IPS-NIHi11 (cell line): Measurements from ENCODE around the gene ADGRL4.
"Not testable (repeated sequence)": the region's sequence is repeated elsewhere in the genome, so short reads cannot be mapped to it uniquely, and the experiment has no call there.

Experiments used
- DNase-seq: peaks from one replicate; pipeline ENCODE4 v3.0.0; 2012; ENCODE audit warnings: mixed read lengths, low spot score

ADGRL4 gene

DNA sequence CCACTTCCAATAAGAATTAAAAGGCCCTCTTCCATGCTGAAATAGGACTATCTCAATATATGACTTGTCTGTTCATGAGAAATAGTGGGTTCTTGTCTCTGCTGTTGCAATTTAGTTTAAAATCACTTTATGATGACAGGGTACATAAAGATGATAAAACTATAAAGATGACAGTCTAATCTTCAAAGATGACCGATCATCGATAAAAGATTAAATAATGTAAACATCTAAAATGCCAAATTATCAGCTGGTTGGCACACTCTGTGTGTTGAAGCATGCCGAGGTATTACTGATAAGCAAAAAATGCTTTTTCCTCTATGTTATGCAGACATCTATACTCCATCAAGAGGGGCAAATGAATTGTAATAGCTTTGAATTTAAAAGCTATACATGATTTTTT lies 89.5 kb downstream of the ADGRL4 start:
- no peak for DNase-seq

DNA sequence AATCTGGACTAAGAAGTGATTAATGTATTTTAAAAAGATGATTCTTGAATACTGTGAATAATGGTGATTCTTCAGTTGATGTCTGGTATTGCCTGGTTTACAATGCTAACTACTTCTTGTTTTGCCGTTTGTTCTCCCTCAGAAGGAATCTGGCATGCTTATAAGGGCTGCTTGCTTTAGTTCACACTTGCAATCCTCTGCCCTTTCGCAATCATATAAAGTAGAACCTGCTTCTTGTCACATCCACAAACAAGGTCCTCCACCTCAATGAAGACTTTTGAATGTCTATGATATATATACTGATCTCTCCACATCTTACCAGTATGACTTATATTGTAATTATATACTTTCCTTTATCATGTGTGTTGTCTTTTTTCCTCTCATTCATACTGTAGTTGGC lies 92.6 kb downstream of the ADGRL4 start:
- no peak for DNase-seq

GRCh38 chr1:78911956-78912880 lies 94.3 kb downstream of the ADGRL4 start:
- no peak for DNase-seq

- no peak for DNase-seq
Observed at GRCh38 chr1:78902641-78903040, 103.9 kb downstream of the ADGRL4 start.

GRCh38 chr1:78894811-78895210 lies 111.7 kb downstream of the ADGRL4 start:
- DNase-seq = no peak

DNA sequence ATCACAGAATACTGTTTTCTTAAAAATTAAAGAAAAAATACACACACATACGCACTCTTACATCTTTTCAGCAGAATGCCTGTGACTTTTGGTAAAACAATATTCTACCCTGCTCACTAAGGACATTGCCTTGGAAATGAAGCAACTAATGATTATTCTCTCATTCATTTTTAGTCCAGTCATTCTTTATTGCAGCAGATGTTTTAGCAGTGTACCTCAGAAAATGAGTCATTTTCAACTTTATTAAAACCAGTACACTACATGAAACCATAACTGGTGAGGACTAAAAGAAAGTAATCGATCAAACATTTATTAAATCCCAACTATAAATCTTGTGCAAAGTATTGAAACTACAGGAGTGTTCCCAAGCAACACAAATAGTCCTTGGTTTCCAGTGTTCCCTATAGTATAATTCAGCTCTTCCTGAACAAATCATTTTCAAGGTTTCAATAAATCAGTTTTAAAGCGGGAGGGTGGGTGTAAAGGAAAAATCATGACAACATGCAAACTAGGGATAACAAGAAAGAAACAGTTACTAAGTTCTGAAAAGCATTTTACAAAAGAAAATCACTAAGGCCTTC lies 114.2 kb downstream of the ADGRL4 start:
- DNase-seq = no peak

DNA sequence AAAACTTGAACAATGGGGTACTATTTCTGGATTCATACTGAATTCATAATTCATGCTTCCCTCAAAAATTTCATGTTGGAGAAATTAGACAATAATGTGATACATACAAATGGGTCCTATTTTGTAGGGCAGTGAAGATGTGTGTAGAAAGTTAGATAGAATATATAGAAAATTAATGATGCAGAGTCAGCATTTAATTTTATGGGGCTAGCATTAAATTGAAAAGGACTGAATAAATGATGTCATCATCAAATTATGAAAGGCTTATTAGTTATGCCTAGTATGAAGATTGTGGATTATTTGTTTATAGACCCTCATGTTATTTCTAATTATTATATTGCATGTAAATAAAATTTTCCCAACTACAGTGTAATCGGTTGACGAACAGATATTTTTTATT lies 119.1 kb downstream of the ADGRL4 start:
- no peak for DNase-seq

DNA sequence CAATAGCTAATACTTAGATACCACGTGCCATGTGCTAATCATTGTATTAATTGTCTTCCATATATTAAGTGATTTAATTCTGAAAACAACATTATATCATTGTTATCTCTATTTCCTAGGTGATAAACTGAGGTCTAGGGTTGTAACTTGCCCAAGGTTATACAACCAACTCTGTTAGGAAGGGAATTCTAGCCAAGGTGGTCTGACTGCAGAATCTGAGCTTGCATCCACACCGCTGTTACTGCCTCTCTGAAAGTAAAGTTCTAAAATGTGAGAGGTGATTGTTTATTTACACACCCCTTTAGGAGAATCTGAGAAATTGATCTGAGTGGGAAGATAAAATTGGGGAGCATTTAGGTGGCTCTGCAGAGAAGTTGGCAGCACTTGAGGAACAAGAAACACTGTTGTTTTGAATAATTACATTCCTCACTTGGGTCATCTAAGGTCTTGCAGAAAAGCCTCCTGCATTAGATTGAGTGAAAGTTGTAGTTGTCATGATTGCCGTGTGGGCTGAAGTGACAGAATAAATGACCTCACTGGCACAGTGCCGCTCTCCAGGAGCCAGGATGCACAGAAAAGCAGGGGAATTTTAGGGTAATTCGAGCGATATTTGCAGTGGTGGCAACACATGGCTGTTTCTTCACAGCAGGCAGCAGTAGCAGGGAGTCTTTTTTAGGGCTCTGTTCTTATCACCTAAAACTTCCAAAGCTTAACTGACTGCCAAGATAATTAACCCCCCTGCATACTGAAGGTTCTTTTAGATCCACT lies 121.7 kb downstream of the ADGRL4 start:
- DNase-seq = peak; percentile 35

GRCh38 chr1:78880223-78880622 lies 126.3 kb downstream of the ADGRL4 start:
- DNase-seq = no peak

GRCh38 chr1:78875986-78876385 lies 130.5 kb downstream of the ADGRL4 start:
- DNase-seq = not testable (repeated sequence)

DNA sequence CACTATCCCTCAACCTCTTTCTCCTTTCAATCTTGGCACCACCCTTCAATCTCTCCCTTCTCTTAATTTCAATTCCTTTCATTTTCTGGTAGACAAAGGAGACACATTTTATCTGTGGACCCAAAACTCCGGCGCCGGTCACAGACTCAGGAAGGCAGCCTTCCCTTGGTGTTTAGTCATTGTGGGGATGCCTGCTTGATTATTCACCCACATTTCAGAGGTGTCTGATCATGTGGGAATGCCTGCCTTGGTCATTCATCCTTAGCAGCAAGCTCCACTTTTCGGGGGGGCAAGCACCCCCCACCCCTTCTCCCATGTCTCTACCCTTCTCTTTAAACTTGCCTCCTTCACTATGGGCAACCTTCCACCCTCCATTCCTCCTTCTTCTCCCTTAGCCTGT lies 133.7 kb downstream of the ADGRL4 start:
- not testable (repeated sequence) for DNase-seq

GRCh38 chr1:78871249-78871648 lies 135.3 kb downstream of the ADGRL4 start:
- peak; percentile 9 for DNase-seq

GRCh38 chr1:78869136-78869535 lies 137.4 kb downstream of the ADGRL4 start:
- no peak for DNase-seq

DNA sequence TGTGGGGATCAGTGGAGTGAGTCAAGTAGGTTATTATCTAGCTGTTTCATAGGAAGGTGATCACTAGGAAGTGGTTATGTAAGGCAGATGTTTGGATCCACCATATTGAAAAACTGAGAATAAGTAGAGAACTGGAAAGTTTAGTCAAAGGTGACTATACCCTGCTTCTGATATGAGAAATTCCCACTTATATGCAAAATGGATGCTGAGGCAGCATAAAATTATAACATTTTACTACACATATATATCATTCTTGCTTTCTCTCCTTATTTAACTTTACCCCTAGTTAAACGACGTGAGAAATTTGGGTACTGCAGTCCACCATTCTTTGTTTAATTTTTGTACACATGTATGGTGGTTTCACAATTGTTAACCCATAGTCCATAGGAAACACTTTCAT lies 142.4 kb downstream of the ADGRL4 start:
- DNase-seq = no peak

- DNase-seq = no peak
Observed at GRCh38 chr1:78856096-78856495, 150.4 kb downstream of the ADGRL4 start.

- no peak for DNase-seq
Observed at GRCh38 chr1:78855258-78855657, 151.3 kb downstream of the ADGRL4 start.

DNA sequence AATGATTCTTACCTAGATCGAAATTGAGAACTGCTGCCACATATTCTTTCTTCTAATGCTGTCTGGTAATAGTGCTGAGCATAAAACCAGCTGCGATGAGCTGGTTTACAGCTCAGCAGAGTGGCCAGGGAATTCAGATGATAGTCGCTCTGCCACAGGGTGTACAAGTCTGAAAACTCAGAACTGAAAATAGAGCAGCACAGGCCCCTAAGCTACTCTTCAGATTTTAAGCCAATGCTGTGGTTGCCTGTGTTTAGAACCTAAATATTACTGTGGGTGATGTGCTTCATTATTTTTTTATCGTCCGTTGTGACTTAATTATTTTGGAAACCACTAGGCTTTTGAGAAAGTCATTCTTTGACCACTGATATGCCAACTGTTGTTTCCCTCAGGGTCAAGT lies 152.0 kb downstream of the ADGRL4 start:
- no peak for DNase-seq

DNA sequence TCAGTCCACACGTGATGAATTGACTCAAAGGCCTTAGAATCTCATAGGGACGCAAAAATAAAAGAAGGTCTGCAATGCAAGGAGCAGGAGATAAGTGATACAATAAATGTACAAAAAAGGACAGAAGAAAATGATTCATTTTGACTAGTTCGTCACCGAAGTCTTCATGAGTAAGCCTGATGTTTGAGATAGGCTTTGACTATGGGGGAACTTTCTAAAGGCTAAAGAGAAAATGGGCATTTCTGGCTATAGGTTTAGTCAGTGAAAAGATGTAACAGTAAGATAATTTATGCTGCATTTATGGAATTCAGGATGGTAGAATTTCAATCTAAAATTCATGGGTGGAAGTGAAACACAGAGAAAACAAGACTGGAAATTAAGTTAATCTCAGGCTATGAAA lies 163.0 kb downstream of the ADGRL4 start:
- DNase-seq = no peak

- DNase-seq = no peak
Observed at GRCh38 chr1:78843111-78843510, 163.4 kb downstream of the ADGRL4 start.

- peak; percentile 11 for DNase-seq
Observed at GRCh38 chr1:78840453-78841271, 165.9 kb downstream of the ADGRL4 start.
